Measurements from ENCODE around the gene LETM1. TPM values are rescaled to one million over a fixed set of nuclear protein-coding genes. Genes with fewer than 3 reads are reported as not detected.

Gene LETM1
- total RNA-seq, 1 donor from 2014 or later, result 42.6 TPM

DNA sequence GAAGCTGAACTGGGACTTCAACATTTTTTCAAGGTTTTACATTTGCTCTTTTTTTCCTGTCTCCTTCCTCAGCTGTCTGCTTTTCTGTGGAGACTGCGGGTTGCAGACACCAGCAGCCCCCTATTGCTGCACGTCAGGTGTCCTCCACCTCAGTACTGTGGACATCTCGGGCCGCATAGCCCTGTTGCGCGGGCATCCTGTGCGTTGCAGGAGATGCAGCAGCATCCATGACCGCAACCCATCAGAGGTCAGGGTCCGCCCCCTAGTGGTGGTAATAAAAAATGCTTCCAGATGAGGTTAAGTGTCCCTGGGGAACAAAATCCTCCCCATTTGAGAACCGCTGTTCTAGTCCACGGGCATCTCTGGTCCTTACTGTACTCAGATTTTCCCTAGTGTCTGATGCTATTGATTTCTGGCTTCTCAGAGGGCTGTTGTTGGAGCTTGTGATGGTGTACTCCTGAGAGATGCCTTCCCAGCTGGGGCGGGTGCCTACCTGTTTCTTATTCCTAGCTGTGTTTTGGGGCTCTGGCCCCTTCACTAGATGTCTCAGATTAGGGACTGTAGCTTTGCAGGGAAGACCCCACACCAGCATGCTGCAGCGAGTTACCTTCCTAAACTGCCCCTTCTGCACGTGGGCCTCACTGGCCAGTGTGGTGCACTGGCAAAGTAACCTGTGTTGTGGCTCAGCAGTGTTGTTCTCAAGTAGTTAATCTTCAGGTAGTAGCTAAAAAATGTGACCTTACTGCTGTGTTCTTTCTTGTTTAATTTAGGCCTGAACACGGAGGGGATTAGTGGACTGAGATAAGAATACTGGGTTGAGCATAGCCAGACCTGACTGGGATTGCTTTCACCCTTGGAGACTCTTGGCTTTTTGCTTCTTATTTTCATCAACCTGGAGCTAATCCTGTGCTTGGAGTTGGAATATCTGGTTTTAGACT, 43.5 kb upstream of the LETM1 start:
- TF ChIP-seq, protein P1, sequence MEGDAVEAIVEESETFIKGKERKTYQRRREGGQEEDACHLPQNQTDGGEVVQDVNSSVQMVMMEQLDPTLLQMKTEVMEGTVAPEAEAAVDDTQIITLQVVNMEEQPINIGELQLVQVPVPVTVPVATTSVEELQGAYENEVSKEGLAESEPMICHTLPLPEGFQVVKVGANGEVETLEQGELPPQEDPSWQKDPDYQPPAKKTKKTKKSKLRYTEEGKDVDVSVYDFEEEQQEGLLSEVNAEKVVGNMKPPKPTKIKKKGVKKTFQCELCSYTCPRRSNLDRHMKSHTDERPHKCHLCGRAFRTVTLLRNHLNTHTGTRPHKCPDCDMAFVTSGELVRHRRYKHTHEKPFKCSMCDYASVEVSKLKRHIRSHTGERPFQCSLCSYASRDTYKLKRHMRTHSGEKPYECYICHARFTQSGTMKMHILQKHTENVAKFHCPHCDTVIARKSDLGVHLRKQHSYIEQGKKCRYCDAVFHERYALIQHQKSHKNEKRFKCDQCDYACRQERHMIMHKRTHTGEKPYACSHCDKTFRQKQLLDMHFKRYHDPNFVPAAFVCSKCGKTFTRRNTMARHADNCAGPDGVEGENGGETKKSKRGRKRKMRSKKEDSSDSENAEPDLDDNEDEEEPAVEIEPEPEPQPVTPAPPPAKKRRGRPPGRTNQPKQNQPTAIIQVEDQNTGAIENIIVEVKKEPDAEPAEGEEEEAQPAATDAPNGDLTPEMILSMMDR (conservative IDR thresholded peaks at IDR 0.05; ENCODE audit: low read depth, low read length), result peak; percentile 86
- no peak for DNase-seq (ENCODE audit: low read depth)
- H3K4me3 ChIP-seq (ENCODE audit: low read depth, low read length), result no peak overlapping the region

GRCh38 chr4:1898681-1899080, 42.7 kb upstream of the LETM1 start:
- DNase-seq (ENCODE audit: low read depth), result no peak
- TF ChIP-seq, protein P1 (conservative IDR thresholded peaks at IDR 0.05; ENCODE audit: low read depth, low read length), result no peak
- H3K4me3 ChIP-seq (ENCODE audit: low read depth, low read length), result no peak overlapping the region

- no peak for DNase-seq (ENCODE audit: low read depth)
- TF ChIP-seq, protein P1 (conservative IDR thresholded peaks at IDR 0.05; ENCODE audit: low read depth, low read length), result no peak
- no peak overlapping the region for H3K4me3 ChIP-seq (ENCODE audit: low read depth, low read length)
Observed at GRCh38 chr4:1898007-1898406, 42.1 kb upstream of the LETM1 start.

DNA sequence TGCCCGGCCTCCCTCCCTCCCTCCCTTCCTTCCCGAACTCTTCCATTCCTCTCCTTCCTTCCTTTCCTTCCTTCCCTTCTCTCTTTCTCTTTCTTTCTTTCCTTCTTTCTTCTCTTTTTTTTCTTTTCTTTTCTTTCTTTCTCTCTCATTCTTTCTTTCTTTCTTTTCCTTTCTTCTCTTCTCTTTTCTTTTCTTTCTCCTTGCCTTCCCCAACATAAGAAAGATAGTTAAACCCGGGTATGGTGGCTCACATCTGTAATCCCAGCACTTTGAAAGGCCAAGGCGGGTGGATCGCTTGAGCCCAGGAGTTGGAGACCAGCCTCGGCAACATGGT, 40.7 kb upstream of the LETM1 start:
- no peak for DNase-seq (ENCODE audit: low read depth)
- no peak overlapping the region for H3K4me3 ChIP-seq (ENCODE audit: low read depth, low read length)
- TF ChIP-seq, protein P1 (conservative IDR thresholded peaks at IDR 0.05; ENCODE audit: low read depth, low read length), result no peak

- DNase-seq (ENCODE audit: low read depth), result no peak
- no peak overlapping the region for H3K4me3 ChIP-seq (ENCODE audit: low read depth, low read length)
- TF ChIP-seq, protein P1 (conservative IDR thresholded peaks at IDR 0.05; ENCODE audit: low read depth, low read length), result no peak
Observed at GRCh38 chr4:1895971-1896657, 40.2 kb upstream of the LETM1 start.

DNA sequence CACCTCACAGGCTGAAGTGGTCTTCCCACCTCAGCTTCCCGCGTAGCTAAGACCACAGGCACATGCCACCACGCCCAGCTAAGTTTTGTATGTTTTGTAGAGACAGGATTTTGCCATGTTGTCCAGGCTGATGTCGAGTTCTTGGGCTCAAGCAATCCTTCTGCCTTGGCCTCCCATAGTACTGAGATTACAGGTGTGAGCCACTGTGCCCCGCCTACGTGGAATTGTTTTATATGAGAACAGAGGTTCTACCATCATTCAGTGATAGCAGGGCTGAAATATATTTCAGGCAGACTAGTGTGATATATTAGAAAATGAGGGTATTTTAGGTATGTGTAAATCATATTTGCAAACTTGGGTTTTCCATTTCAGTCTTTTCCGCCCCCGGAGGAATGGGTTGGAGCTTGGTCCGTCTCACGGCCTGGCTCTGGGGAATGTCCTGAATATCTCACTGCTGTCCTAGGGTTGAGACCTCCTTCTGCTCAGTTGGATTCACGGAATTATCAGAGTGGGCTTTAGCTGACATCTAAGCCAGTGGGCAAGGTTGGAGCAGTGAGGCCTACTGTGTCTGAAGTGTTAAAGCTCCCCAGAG, 35.1 kb upstream of the LETM1 start:
- DNase-seq (ENCODE audit: low read depth), result no peak
- TF ChIP-seq, protein P1 (conservative IDR thresholded peaks at IDR 0.05; ENCODE audit: low read depth, low read length), result no peak
- H3K4me3 ChIP-seq (ENCODE audit: low read depth, low read length), result no peak overlapping the region

Measured in epithelial cell of proximal tubule (primary cell).